T1000 (cell line): ENCODE measurements around the gene DSCAML1.

Experiments used
- DNase-seq: peaks from one replicate; lab custom pipeline; 2025; ENCODE audit warnings: mixed read lengths; lab: John Stamatoyannopoulos, UW

The DSCAML1 gene

GRCh38 chr11:117425679-117426296, 371.2 kb downstream of the DSCAML1 start:
- no peak for DNase-seq

- DNase-seq = no peak
Observed at GRCh38 chr11:117424781-117425180, 372.2 kb downstream of the DSCAML1 start.

GRCh38 chr11:117423046-117423575, 373.9 kb downstream of the DSCAML1 start:
- no peak for DNase-seq

GRCh38 chr11:117421476-117421875, 375.5 kb downstream of the DSCAML1 start:
- DNase-seq = no peak

GRCh38 chr11:117421041-117421440, 376.0 kb downstream of the DSCAML1 start:
- no peak for DNase-seq

- no peak for DNase-seq
Observed at GRCh38 chr11:117420598-117420997, 376.4 kb downstream of the DSCAML1 start.

- DNase-seq = no peak
Observed at GRCh38 chr11:117420143-117420485, 376.9 kb downstream of the DSCAML1 start.

GRCh38 chr11:117419482-117420142, 377.4 kb downstream of the DSCAML1 start:
- no peak for DNase-seq

GRCh38 chr11:117418737-117419481, 378.1 kb downstream of the DSCAML1 start:
- no peak for DNase-seq

GRCh38 chr11:117417856-117418255, 379.2 kb downstream of the DSCAML1 start:
- DNase-seq = no peak

GRCh38 chr11:117417342-117417741, 379.7 kb downstream of the DSCAML1 start:
- no peak for DNase-seq

GRCh38 chr11:117415358-117415896, 381.6 kb downstream of the DSCAML1 start:
- no peak for DNase-seq

- DNase-seq = no peak
Observed at GRCh38 chr11:117414724-117415123, 382.3 kb downstream of the DSCAML1 start.

- no peak for DNase-seq
Observed at GRCh38 chr11:117413616-117414015, 383.4 kb downstream of the DSCAML1 start.

GRCh38 chr11:117412653-117413275, 384.3 kb downstream of the DSCAML1 start:
- DNase-seq = no peak

GRCh38 chr11:117412176-117412575, 384.8 kb downstream of the DSCAML1 start:
- DNase-seq = no peak

- no peak for DNase-seq
Observed at GRCh38 chr11:117411736-117412135, 385.3 kb downstream of the DSCAML1 start.

GRCh38 chr11:117410861-117411710, 385.9 kb downstream of the DSCAML1 start:
- no peak for DNase-seq

GRCh38 chr11:117410238-117410637, 386.8 kb downstream of the DSCAML1 start:
- no peak for DNase-seq

GRCh38 chr11:117409511-117409910, 387.5 kb downstream of the DSCAML1 start:
- no peak for DNase-seq

- no peak for DNase-seq
Observed at GRCh38 chr11:117408356-117408755, 388.7 kb downstream of the DSCAML1 start.
